MM.1S (cell line): ENCODE results near the gene COPS9.

Experiments
- EZH2 ChIP-seq: fragments of 300-600 bp; sonication (generic); optimal IDR thresholded peaks from 2 replicates; pipeline ENCODE3; 2017; ENCODE audit warnings: low read depth, mild to moderate bottlenecking, antibody characterized with exemption, low read length, mixed read lengths
- EZH2phosphoT487 ChIP-seq: fragments of 300-600 bp; sonication (generic); IDR thresholded peaks from 2 replicates; pipeline ENCODE4 v1.6.1; 2018; ENCODE audit warnings: antibody characterized with exemption, low read length
- TF ChIP-seq, protein P1 (sequence below): fragments of 300-600 bp; sonication (generic); IDR thresholded peaks from 2 replicates; pipeline ENCODE4 v1.5.1; 2016; ENCODE audit warnings: antibody characterized with exemption, low read length, mixed read lengths

DNA sequence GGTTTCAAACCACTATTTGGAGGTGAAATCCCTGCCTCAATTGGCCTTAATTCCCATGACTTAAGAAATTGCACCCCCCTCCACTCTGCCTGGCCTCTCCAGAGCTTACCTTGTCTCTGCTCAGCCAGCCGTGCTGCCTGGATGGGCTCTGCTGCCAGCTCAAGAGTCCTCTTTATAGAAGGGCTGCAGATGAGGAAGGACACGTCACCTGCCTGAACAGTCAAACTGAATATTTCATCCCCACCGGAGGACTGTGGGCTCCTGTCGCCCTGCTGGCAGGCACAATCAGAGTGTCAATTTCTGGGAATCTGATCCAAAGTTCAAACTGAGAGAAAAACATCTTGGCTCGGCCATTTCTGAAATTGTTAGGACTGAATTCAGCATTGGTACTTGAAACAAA, 4.4 kb upstream of the COPS9 start, which contains the start of gene OTOS:
- no peak for TF ChIP-seq EZH2phosphoT487
- TF ChIP-seq, protein P1, sequence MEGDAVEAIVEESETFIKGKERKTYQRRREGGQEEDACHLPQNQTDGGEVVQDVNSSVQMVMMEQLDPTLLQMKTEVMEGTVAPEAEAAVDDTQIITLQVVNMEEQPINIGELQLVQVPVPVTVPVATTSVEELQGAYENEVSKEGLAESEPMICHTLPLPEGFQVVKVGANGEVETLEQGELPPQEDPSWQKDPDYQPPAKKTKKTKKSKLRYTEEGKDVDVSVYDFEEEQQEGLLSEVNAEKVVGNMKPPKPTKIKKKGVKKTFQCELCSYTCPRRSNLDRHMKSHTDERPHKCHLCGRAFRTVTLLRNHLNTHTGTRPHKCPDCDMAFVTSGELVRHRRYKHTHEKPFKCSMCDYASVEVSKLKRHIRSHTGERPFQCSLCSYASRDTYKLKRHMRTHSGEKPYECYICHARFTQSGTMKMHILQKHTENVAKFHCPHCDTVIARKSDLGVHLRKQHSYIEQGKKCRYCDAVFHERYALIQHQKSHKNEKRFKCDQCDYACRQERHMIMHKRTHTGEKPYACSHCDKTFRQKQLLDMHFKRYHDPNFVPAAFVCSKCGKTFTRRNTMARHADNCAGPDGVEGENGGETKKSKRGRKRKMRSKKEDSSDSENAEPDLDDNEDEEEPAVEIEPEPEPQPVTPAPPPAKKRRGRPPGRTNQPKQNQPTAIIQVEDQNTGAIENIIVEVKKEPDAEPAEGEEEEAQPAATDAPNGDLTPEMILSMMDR, result no peak
- TF ChIP-seq EZH2, result no peak
